ENCODE results near the gene CLIP2.
"Not testable (repeated sequence)": the region's sequence is repeated elsewhere in the genome, so short reads cannot be mapped to it uniquely, and the experiment has no call there.

The CLIP2 gene

GRCh38 chr7:74307738-74308505, 18.7 kb downstream of the CLIP2 start:
- TF ChIP-seq CTCF (IDR thresholded peaks at IDR 0.05; ENCODE audit: control insufficient read depth, extremely low read depth, insufficient read depth): no peak
- no peak for DNase-seq (ENCODE audit: low read depth)
- H3K4me3 ChIP-seq (ENCODE audit: low read depth, low read length): no peak overlapping the region

- DNase-seq (ENCODE audit: low read depth): no peak
- H3K4me3 ChIP-seq (ENCODE audit: low read depth, low read length): no peak overlapping the region
- TF ChIP-seq CTCF (IDR thresholded peaks at IDR 0.05; ENCODE audit: control insufficient read depth, extremely low read depth, insufficient read depth): no peak
Measured at GRCh38 chr7:74309181-74309580, 20.0 kb downstream of the CLIP2 start.

- H3K4me3 ChIP-seq (ENCODE audit: low read depth, low read length): no peak overlapping the region
- TF ChIP-seq CTCF (IDR thresholded peaks at IDR 0.05; ENCODE audit: control insufficient read depth, extremely low read depth, insufficient read depth): no peak
- DNase-seq (ENCODE audit: low read depth): no peak
Measured at GRCh38 chr7:74311305-74311744, 22.1 kb downstream of the CLIP2 start.

GRCh38 chr7:74312418-74313028, 23.3 kb downstream of the CLIP2 start:
- no peak overlapping the region for H3K4me3 ChIP-seq (ENCODE audit: low read depth, low read length)
- no peak for TF ChIP-seq CTCF (IDR thresholded peaks at IDR 0.05; ENCODE audit: control insufficient read depth, extremely low read depth, insufficient read depth)
- DNase-seq (ENCODE audit: low read depth): no peak

GRCh38 chr7:74315891-74316290, 26.7 kb downstream of the CLIP2 start:
- H3K4me3 ChIP-seq (ENCODE audit: low read depth, low read length); DNase-seq (ENCODE audit: low read depth): not testable (repeated sequence)

GRCh38 chr7:74317146-74317782, 28.1 kb downstream of the CLIP2 start:
- no peak for DNase-seq (ENCODE audit: low read depth)
- no peak overlapping the region for H3K4me3 ChIP-seq (ENCODE audit: low read depth, low read length)
- no peak for TF ChIP-seq CTCF (IDR thresholded peaks at IDR 0.05; ENCODE audit: control insufficient read depth, extremely low read depth, insufficient read depth)

- H3K4me3 ChIP-seq (ENCODE audit: low read depth, low read length): no peak overlapping the region
- TF ChIP-seq CTCF (IDR thresholded peaks at IDR 0.05; ENCODE audit: control insufficient read depth, extremely low read depth, insufficient read depth): no peak
- no peak for DNase-seq (ENCODE audit: low read depth)
Measured at GRCh38 chr7:74318043-74318442, 28.8 kb downstream of the CLIP2 start.
